Measurements from ENCODE around the gene ZNF460.

ZNF460 gene

GRCh38 chr19:57263244-57263741 lies 17.0 kb upstream of the ZNF460 start:
- Histone ChIP-seq H3K4me3 (ENCODE audit: low read depth in 1 of 2, low read length in 2 of 2) (no peak overlapping the region), H3K4me1 (ENCODE audit: insufficient read depth, low read length) (no peaks in the 10 kb centered on the region), H3K79me2 (ENCODE audit: insufficient read depth, low read length) (peaks cover 3% of the 10 kb centered on the region; the same call in 1 of the 2 replicates), H3K4me2 (ENCODE audit: insufficient read depth, low read length) (no peak overlapping the region), H3K27ac (ENCODE audit: low read length) (no peak overlapping the region), H3K27me3 (ENCODE audit: insufficient read depth, low read length, poor library complexity) (no peaks in the 10 kb centered on the region), H2AFZ (ENCODE audit: low read depth, low read length) (no peak overlapping the region), H3K9ac (ENCODE audit: low read depth, low read length) (no peak overlapping the region), H4K20me1 (ENCODE audit: insufficient read depth, low read length) (peaks cover 3% of the 10 kb centered on the region; the same call in 1 of the 2 replicates), H3K9me3 (ENCODE audit: insufficient read depth, low read length, severe bottlenecking) (no peaks in the 10 kb centered on the region), H3K36me3 (ENCODE audit: insufficient read depth, low read length) (peaks cover 27% of the 10 kb centered on the region)
- ATAC-seq (ENCODE audit: insufficient read depth, low read depth), result no peak
- TF ChIP-seq EZH2 (IDR thresholded peaks at IDR 0.05; ENCODE audit: borderline replicate concordance, low read depth, low read length, severe bottlenecking), result no peak
- no peak for TF ChIP-seq CTCF (IDR thresholded peaks at IDR 0.05; ENCODE audit: borderline replicate concordance, extremely low read depth, low read length, poor library complexity, severe bottlenecking)
- no peak for DNase-seq

GRCh38 chr19:57267291-57267690 lies 13.0 kb upstream of the ZNF460 start:
- Histone ChIP-seq H2AFZ (ENCODE audit: low read depth, low read length) (no peak overlapping the region), H3K79me2 (ENCODE audit: insufficient read depth, low read length) (no peaks in the 10 kb centered on the region), H3K9ac (ENCODE audit: low read depth, low read length) (no peak overlapping the region), H3K27ac (ENCODE audit: low read length) (no peak overlapping the region), H3K4me3 (ENCODE audit: low read depth in 1 of 2, low read length in 2 of 2) (no peak overlapping the region), H3K4me1 (ENCODE audit: insufficient read depth, low read length) (no peaks in the 10 kb centered on the region), H3K36me3 (ENCODE audit: insufficient read depth, low read length) (peaks cover 9% of the 10 kb centered on the region; the same call in 1 of the 2 replicates), H3K4me2 (ENCODE audit: insufficient read depth, low read length) (no peak overlapping the region), H3K9me3 (ENCODE audit: insufficient read depth, low read length, severe bottlenecking) (no peaks in the 10 kb centered on the region), H3K27me3 (ENCODE audit: insufficient read depth, low read length, poor library complexity) (no peaks in the 10 kb centered on the region), H4K20me1 (ENCODE audit: insufficient read depth, low read length) (no peaks in the 10 kb centered on the region)
- no peak for TF ChIP-seq EZH2 (IDR thresholded peaks at IDR 0.05; ENCODE audit: borderline replicate concordance, low read depth, low read length, severe bottlenecking)
- no peak for TF ChIP-seq CTCF (IDR thresholded peaks at IDR 0.05; ENCODE audit: borderline replicate concordance, extremely low read depth, low read length, poor library complexity, severe bottlenecking)
- ATAC-seq (ENCODE audit: insufficient read depth, low read depth) (no peak), DNase-seq (no peak)

- no peaks in the 10 kb centered on the region for H4K20me1 ChIP-seq (ENCODE audit: insufficient read depth, low read length)
- peaks cover 14% of the 10 kb centered on the region; the same call in 1 of the 2 replicates for H3K36me3 ChIP-seq (ENCODE audit: insufficient read depth, low read length)
- no peak overlapping the region for H3K4me2 ChIP-seq (ENCODE audit: insufficient read depth, low read length)
- no peaks in the 10 kb centered on the region for H3K4me1 ChIP-seq (ENCODE audit: insufficient read depth, low read length)
- H3K4me3 ChIP-seq (ENCODE audit: low read depth in 1 of 2, low read length in 2 of 2), result no peak overlapping the region
- no peak for DNase-seq
- H3K9me3 ChIP-seq (ENCODE audit: insufficient read depth, low read length, severe bottlenecking), result no peaks in the 10 kb centered on the region
- no peak for TF ChIP-seq EZH2 (IDR thresholded peaks at IDR 0.05; ENCODE audit: borderline replicate concordance, low read depth, low read length, severe bottlenecking)
- TF ChIP-seq CTCF (IDR thresholded peaks at IDR 0.05; ENCODE audit: borderline replicate concordance, extremely low read depth, low read length, poor library complexity, severe bottlenecking), result no peak
- ATAC-seq (ENCODE audit: insufficient read depth, low read depth), result no peak
- no peak overlapping the region for H2AFZ ChIP-seq (ENCODE audit: low read depth, low read length)
- H3K27ac ChIP-seq (ENCODE audit: low read length), result no peak overlapping the region
- H3K9ac ChIP-seq (ENCODE audit: low read depth, low read length), result no peak overlapping the region
- no peaks in the 10 kb centered on the region for H3K27me3 ChIP-seq (ENCODE audit: insufficient read depth, low read length, poor library complexity)
- no peaks in the 10 kb centered on the region for H3K79me2 ChIP-seq (ENCODE audit: insufficient read depth, low read length)
Observed at GRCh38 chr19:57269515-57270250, 10.6 kb upstream of the ZNF460 start.
